Measurements from ENCODE around the gene GRK5. TPM values are rescaled to one million over a fixed set of nuclear protein-coding genes. Genes with fewer than 3 reads are reported as not detected.

The GRK5 gene
- total and polyA plus RNA-seq, 9 of the 15 experiments (the other 6 are each of a cell fraction or from before 2014, with no cell fraction given) = 0.46 to 0.83 (median 0.67) TPM; not detected in 2

- intact Hi-C loops (cut with micrococcal nuclease) (no loop called here), in situ Hi-C loops (cut with MboI) (no loop called here)
- Histone ChIP-seq H3K9me1 (ENCODE audit: control insufficient read depth, insufficient read depth, low read length) (no peaks in the 10 kb centered on the region), H3K4me1 (replicated peaks in 1 of 2; ENCODE audit: control insufficient read depth in 2 of 2, insufficient read depth in 2 of 2, low read length in 2 of 2) (no peaks in the 10 kb centered on the region; a peak in 1 of 5 replicates), H3K36me3 (ENCODE audit: control insufficient read depth, insufficient read depth, low read length) (no peaks in the 10 kb centered on the region), H3K4me3 (no peak overlapping the region), H3K9me3 (replicated peaks; ENCODE audit: control insufficient read depth, insufficient read depth, low read depth, low read length) (no peaks in the 10 kb centered on the region), H3K4me2 (ENCODE audit: insufficient read depth, low read length) (no peak overlapping the region), H4K20me1 (replicated peaks; ENCODE audit: control insufficient read depth, insufficient read depth, low read length) (peaks cover 3% of the 10 kb centered on the region; the same call in 1 of the 2 replicates), H3K9ac (ENCODE audit: insufficient read depth in 1 of 2, low read depth in 2 of 2, low read length in 2 of 2) (no peak overlapping the region), H3K79me2 (ENCODE audit: control insufficient read depth, insufficient read depth, low read length) (no peaks in the 10 kb centered on the region), H3K27ac (ENCODE audit: extremely low read depth, low read depth, low read length) (no peak overlapping the region), H3K27me3 (ENCODE audit: control insufficient read depth in 2 of 2, insufficient read depth in 2 of 2, low read length in 2 of 2) (peaks cover 0 to 19% of the 10 kb centered on the region in 2 experiments; a peak in 3 of 5 replicates), H2AFZ (ENCODE audit: low read depth, low read length) (no peak overlapping the region)
- no TSS peak for BruUV-seq (replicated peaks)
- ChIA-PET POLR2A (interaction anchor here (0.6 kb wide), 2 partner anchors 16 to 143 kb away, joined by 4 read pairs; no protein-coding TSS in a partner anchor), CTCF (ENCODE audit: low intra/inter-chr PET ratio) (no interaction called here)
- DNase-seq (ENCODE audit: extremely low read depth in 1 of 4, low spot score in 3 of 4) = no peak
- FAIRE-seq = no peak
- no peak for ATAC-seq
- 14% methylated on average over 4 of the region's 5 CpGs for WGBS (ENCODE audit: insufficient coverage, low coverage, missing lambda C conversion rate)
- TF ChIP-seq ARID1B (IDR thresholded peaks at IDR 0.05) (no peak), E2F8 (IDR thresholded peaks at IDR 0.05; ENCODE audit: low read depth, partially characterized antibody) (no peak), PKNOX1 (IDR thresholded peaks at IDR 0.05) (no peak), CHD7 (IDR thresholded peaks at IDR 0.05; ENCODE audit: low read depth, low read length) (no peak), JUND (IDR thresholded peaks at IDR 0.05; ENCODE audit: borderline replicate concordance, low read depth, low read length) (no peak), JUND (tag; IDR thresholded peaks at IDR 0.05; ENCODE audit: borderline replicate concordance, low read depth, low read length) (no peak), ZNF584 (CRISPR knock-in tag; IDR thresholded peaks at IDR 0.05; ENCODE audit: low read depth) (no peak)
Observed at GRCh38 chr10:119330342-119330741, 123.0 kb downstream of the GRK5 start.

All from K562 (cell line).